A549 (cell line): ENCODE measurements around the gene ACADSB.

ENCODE experiments used
- ATOH8 ChIP-seq: fragments of 250-450 bp; sonication (Bioruptor Pico); IDR thresholded peaks from 2 replicates; pipeline ENCODE4 v1.5.0; 2020; ENCODE audit warnings: low read depth, mild to moderate bottlenecking, moderate library complexity
- CHD2 ChIP-seq: fragments of 150-350 bp; IDR thresholded peaks from 2 replicates; pipeline ENCODE4 v1.6.1; 2014; ENCODE audit warnings: low read length; ENCODE audit not compliant: partially characterized antibody
- CTCF ChIP-seq: fragments of >200 bp; sonication (Bioruptor Twin); formaldehyde crosslinking; IDR thresholded peaks from 3 replicates; pipeline ENCODE4 v1.5.1; 2016
- EP300 ChIP-seq, 2 experiments: fragments of >200 bp; sonication (Bioruptor Twin); formaldehyde crosslinking; IDR thresholded peaks; 2 replicates in 1 of 2; 3 replicates in 1 of 2; pipeline ENCODE4 v1.6.1; 2016 to 2017
- ESRRA ChIP-seq: fragments of 150-350 bp; IDR thresholded peaks from 2 replicates; pipeline ENCODE4 v1.6.1; 2014; ENCODE audit warnings: mild to moderate bottlenecking, low read length, borderline replicate concordance
- HOXB13 ChIP-seq: fragments of 250-450 bp; sonication (Bioruptor Pico); IDR thresholded peaks from 2 replicates; pipeline ENCODE4 v1.5.0; 2020; ENCODE audit warnings: low read depth, mild to moderate bottlenecking, moderate library complexity
- JUN ChIP-seq, 2 experiments: fragments of >200 bp; sonication (Bioruptor Twin); formaldehyde crosslinking; IDR thresholded peaks; 2 replicates in 1 of 2; 3 replicates in 1 of 2; pipeline ENCODE4 v1.6.1; 2016 to 2017
- MAZ ChIP-seq: fragments of 150-350 bp; IDR thresholded peaks from 2 replicates; pipeline ENCODE4 v1.6.1; 2014; ENCODE audit warnings: antibody characterized with exemption, low read depth, low read length, borderline replicate concordance
- NR3C1 ChIP-seq: fragments of >200 bp; sonication (Bioruptor Twin); formaldehyde crosslinking; IDR thresholded peaks from 3 replicates; pipeline ENCODE4 v1.6.1; 2017
- PHF8 ChIP-seq: fragments of 200-600 bp; sonication (generic); IDR thresholded peaks from 2 replicates; pipeline ENCODE4 v1.6.1; 2016; ENCODE audit warnings: low read depth, mild to moderate bottlenecking, antibody characterized with exemption, moderate library complexity, borderline replicate concordance
- POLR2A ChIP-seq: IDR thresholded peaks from 2 replicates; pipeline ENCODE4 v1.6.1; 2012; ENCODE audit warnings: mild to moderate bottlenecking, low read length
- SMC3 ChIP-seq: fragments of >200 bp; sonication (Bioruptor Twin); formaldehyde crosslinking; IDR thresholded peaks from 3 replicates; pipeline ENCODE4 v1.6.1; 2018; ENCODE audit warnings: inconsistent platforms

- TF ChIP-seq JUN (IDR thresholded peaks at IDR 0.05): no peak
- TF ChIP-seq CTCF: no peak
- no peak for TF ChIP-seq POLR2A
- no peak for TF ChIP-seq HOXB13 (CRISPR knock-in tag)
- TF ChIP-seq EP300 (IDR thresholded peaks at IDR 0.05): no peak
- no peak for TF ChIP-seq MAZ
- TF ChIP-seq NR3C1: no peak
- TF ChIP-seq ESRRA: no peak
- TF ChIP-seq CHD2: no peak
- no peak for TF ChIP-seq SMC3
- TF ChIP-seq ATOH8 (CRISPR knock-in tag): no peak
- TF ChIP-seq PHF8: no peak
These were observed 73.1 kb downstream of the ACADSB start for GRCh38 chr10:123081896-123082295.
